Activated T-helper 17 cell treated with anti-CD3 and anti-CD28 coated beads, Interleukin-2, amount 50 U/mL, for 72 hours (primary cell): ENCODE results near the gene AGBL4. TPM values are rescaled to one million over a fixed set of nuclear protein-coding genes. Genes with fewer than 3 reads are reported as not detected.

Experiments
- ATAC-seq: fragments of 150-1000 bp; cut with Tn5 transposase; replicated peaks from 2 replicates; pipeline ENCODE4 v1.10.0; 2021; ENCODE audit warnings: mild to moderate bottlenecking, moderate library complexity
- H3K27ac Mint-ChIP-seq: one replicate; pipeline ENCODE4 v1.8.0; 2022; ENCODE audit warnings: mixed read lengths
- H3K27me3 Mint-ChIP-seq: one replicate; pipeline ENCODE4 v1.8.0; 2022; ENCODE audit warnings: mixed read lengths
- H3K36me3 Mint-ChIP-seq: one replicate; pipeline ENCODE4 v1.8.0; 2022; ENCODE audit warnings: low read depth, mild to moderate bottlenecking, mixed read lengths
- H3K4me1 Mint-ChIP-seq: one replicate; pipeline ENCODE4 v1.8.0; 2022; ENCODE audit warnings: mixed read lengths
- H3K4me3 Mint-ChIP-seq: one replicate; pipeline ENCODE4 v1.8.0; 2022; ENCODE audit warnings: mild to moderate bottlenecking, mixed read lengths
- H3K9me3 Mint-ChIP-seq: one replicate; pipeline ENCODE4 v1.8.0; 2022; ENCODE audit warnings: mixed read lengths
- total RNA-seq, 2 donors: library from RNA; stranded (reverse); gene quantifications; one replicate each; pipeline ENCODE4 v1.2.3, GENCODE V29; 2022

Gene AGBL4
- total RNA-seq, 2 donors from 2014 or later = not detected

DNA sequence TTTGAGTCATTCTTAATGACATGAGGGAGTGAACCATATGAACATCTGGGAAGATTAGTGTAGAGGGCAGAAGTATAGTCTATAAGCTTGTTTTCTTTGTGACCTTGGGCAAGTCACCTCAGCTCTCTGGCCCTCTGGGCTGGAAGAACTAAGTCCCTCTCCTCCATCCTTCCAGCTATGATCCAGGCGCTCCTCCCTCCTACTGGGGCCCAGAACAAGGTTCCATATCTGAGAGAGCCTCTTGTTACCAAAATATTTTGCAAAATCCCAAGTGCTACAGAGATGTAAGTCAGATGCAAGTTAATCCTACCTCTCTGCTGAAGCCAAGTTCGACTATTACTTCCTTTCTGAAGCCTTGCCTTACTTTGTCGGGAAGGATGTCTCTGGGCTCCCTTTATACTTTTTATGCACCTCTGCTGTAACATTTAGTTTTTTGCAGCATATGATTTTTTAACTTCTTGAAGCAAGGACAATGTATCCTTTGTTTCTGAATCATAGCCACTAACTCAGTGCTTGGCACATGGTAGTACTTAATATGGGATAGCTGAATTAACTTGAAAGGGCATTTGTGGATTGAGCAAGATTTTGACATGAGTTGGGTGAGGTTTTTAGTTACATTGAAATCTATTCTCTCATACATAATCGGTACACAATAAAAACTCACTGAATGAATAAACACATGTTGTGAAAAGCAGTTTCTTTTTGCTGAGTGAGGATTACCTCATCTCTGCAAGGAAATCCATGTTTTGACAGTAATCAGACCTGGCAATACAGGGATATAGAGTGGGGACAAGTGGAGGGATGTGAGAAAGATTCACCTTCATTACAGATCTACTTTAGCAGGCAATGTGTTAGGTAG lies 1192.4 kb downstream of the AGBL4 start:
- Mint-ChIP-seq H3K9me3 (peaks cover 8% of the 10 kb centered on the region), H3K27me3 (peaks cover 20% of the 10 kb centered on the region), H3K27ac (no peak overlapping the region), H3K4me1 (no peaks in the 10 kb centered on the region), H3K4me3 (no peak overlapping the region), H3K36me3 (no peaks in the 10 kb centered on the region)
- no peak for ATAC-seq

DNA sequence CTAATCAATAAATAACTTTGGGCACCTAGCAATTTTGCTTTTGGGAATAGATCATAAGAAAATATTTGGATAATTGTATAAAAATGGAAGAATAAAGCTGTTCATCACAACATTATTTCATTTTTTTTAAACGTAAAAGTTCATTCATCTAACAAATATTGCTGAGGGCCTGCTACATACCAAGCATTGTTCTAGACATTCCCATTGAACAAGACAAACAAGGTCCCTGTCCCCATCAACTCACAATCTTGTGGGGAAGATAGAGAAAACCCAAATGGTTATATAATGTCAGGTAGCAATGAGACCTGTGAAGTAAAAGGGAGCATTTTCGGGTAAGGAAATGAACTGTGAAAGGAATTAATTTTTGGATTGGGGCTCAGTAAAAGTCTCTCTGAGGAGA lies 1193.0 kb downstream of the AGBL4 start:
- no peak overlapping the region for H3K27ac Mint-ChIP-seq
- H3K27me3 Mint-ChIP-seq = peaks cover 17% of the 10 kb centered on the region

DNA sequence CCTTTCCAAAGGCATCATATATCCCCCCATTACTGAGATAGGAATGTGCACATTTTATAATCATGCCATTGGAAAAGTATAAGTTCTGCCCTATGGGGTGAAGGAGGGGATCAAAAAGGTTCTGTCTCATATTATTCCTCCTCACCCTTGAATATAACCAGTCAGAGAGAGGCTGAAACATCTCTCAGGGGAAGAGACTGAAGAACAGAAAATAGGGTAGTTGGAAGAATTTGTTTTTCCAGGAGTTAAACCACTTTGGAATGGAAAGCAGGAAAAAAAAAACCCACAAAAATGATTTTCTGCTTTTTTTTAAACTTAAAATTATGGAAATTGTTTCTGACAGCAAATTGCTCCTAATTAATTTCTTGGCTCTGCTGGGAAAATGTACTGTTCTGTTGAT lies 1194.3 kb downstream of the AGBL4 start:
- peaks cover 11% of the 10 kb centered on the region for H3K27me3 Mint-ChIP-seq
- no peak overlapping the region for H3K4me3 Mint-ChIP-seq
- no peaks in the 10 kb centered on the region for H3K4me1 Mint-ChIP-seq
- H3K36me3 Mint-ChIP-seq = no peaks in the 10 kb centered on the region
- no peak overlapping the region for H3K27ac Mint-ChIP-seq
- ATAC-seq = no peak
- H3K9me3 Mint-ChIP-seq = peaks cover 4% of the 10 kb centered on the region

More for the DNA sequence above, 1193.0 kb downstream of the AGBL4 start:
- Mint-ChIP-seq H3K4me3 (no peak overlapping the region), H3K4me1 (no peaks in the 10 kb centered on the region), H3K9me3 (peaks cover 6% of the 10 kb centered on the region), H3K36me3 (no peaks in the 10 kb centered on the region)
- ATAC-seq = no peak

DNA sequence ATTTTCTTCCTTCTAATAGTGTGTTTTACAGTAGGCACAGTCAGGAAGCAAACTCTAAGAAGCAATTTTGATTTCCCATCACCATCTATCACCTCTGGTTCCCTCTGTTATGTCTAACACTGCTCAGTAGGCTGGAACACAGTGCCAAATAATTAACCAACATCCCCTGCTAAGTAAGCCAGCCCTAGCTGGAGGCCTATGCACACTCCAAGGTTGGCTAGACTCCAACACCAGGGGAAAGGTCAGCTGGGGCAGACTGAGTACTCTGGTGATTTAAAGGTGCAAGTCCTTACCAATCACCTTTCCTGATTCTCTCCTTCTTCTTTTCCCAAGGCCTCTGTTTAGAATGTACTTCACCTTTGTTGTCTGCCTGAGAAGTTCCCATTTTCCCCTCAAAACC lies 1200.6 kb downstream of the AGBL4 start:
- Mint-ChIP-seq H3K27me3 (peaks cover 4% of the 10 kb centered on the region), H3K4me1 (no peaks in the 10 kb centered on the region), H3K4me3 (no peak overlapping the region), H3K9me3 (no peaks in the 10 kb centered on the region), H3K27ac (no peak overlapping the region), H3K36me3 (no peaks in the 10 kb centered on the region)
- no peak for ATAC-seq

DNA sequence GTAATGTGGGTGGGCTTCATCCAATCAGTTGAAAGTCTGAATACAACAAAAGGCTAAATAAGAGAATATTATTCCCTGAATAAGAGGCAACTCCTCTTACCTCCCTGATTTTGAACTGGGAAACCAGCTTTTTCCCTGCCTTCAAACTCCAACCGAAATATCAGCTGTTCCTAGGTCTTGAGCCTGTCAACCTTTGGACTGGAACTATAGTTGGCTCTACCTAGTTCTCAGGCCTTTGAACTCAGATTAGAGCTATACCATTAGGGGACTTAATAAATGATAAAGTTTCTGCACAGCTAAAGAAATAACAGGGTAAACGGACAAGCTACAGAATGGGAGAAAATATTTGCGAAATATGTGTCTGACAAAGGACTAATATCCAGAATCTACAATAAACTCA lies 1203.3 kb downstream of the AGBL4 start:
- H3K9me3 Mint-ChIP-seq = no peaks in the 10 kb centered on the region
- no peak overlapping the region for H3K27ac Mint-ChIP-seq
- no peaks in the 10 kb centered on the region for H3K4me1 Mint-ChIP-seq
- no peaks in the 10 kb centered on the region for H3K27me3 Mint-ChIP-seq
- no peaks in the 10 kb centered on the region for H3K36me3 Mint-ChIP-seq
- no peak overlapping the region for H3K4me3 Mint-ChIP-seq
- ATAC-seq = no peak

DNA sequence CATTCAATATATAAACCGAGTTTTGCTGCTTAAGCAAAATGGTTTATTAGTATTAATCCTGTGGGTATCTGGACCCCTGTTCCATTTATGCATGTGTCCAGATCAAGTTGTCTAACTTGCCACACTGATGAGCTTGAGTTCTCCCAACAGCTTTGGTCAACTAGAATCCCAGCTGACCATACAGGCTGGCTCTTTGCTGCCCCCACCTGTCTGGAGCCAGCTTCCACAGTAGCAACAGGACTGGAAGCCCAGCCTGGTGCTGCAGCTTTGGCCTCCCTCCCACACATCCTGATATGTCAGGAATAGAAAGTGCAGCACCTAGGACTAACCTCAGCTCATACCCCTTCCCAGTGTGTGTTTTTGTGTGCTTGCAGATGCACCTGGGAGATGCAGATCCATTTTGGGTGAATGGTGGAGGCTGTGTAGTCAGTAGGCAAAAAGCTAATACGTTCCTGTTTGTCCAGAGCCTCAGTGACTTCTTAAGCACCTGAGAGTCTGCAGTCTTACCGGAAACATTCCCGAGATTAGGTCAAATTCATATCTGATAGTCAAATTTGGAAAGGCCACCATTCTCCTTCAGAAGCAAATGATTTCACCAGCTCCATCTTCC lies 1206.1 kb downstream of the AGBL4 start:
- Mint-ChIP-seq H3K9me3 (no peaks in the 10 kb centered on the region), H3K27ac (no peak overlapping the region), H3K4me1 (no peaks in the 10 kb centered on the region), H3K36me3 (no peaks in the 10 kb centered on the region), H3K4me3 (no peak overlapping the region), H3K27me3 (peaks cover 3% of the 10 kb centered on the region)
- no peak for ATAC-seq

DNA sequence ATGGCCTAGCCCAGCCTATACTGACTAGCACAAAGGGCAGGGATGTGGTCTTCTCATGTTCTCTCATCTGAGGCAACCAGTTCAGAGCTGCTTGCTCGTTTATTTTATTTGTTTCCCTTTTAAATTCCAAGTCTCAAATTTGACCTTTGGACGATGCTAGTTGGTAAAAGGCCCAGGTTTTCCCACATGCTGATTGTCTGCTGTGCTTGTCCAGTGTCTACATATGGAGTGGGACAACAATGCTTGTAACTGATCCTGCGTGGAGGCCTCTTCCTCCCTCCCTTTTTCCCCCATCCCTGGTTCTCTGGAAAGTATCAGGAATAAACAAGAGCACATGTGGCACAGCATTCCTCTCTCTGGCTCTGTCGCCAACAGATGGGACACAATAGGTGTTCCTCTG lies 1213.0 kb downstream of the AGBL4 start:
- no peak overlapping the region for H3K4me3 Mint-ChIP-seq
- H3K27ac Mint-ChIP-seq = no peak overlapping the region
- peaks cover 16% of the 10 kb centered on the region for H3K27me3 Mint-ChIP-seq
- no peak for ATAC-seq
- peaks cover 8% of the 10 kb centered on the region for H3K9me3 Mint-ChIP-seq
- no peaks in the 10 kb centered on the region for H3K4me1 Mint-ChIP-seq
- no peaks in the 10 kb centered on the region for H3K36me3 Mint-ChIP-seq

DNA sequence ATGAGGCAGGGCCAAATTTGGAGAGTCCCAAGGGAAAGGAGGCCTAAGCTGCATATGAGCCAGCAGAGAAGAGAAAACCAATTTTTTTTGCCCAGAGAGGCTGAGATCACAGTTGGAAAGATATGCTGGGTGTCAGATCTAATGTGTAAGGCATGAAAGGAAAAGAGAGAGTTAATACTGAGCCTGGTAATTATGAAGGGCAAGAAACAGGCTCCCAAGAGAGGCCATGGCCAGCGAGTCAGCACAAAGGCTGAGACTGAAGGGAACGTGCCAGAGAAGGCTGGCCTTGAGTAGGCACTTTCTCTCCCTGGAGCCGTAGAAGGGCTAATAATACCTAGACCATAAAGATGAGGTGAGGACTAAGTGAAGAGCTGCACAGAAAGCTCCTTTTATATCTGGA lies 1215.3 kb downstream of the AGBL4 start:
- H3K4me3 Mint-ChIP-seq = no peak overlapping the region
- H3K36me3 Mint-ChIP-seq = no peaks in the 10 kb centered on the region
- H3K9me3 Mint-ChIP-seq = peaks cover 8% of the 10 kb centered on the region
- peaks cover 23% of the 10 kb centered on the region for H3K27me3 Mint-ChIP-seq
- ATAC-seq = no peak
- H3K27ac Mint-ChIP-seq = no peak overlapping the region
- H3K4me1 Mint-ChIP-seq = no peaks in the 10 kb centered on the region

DNA sequence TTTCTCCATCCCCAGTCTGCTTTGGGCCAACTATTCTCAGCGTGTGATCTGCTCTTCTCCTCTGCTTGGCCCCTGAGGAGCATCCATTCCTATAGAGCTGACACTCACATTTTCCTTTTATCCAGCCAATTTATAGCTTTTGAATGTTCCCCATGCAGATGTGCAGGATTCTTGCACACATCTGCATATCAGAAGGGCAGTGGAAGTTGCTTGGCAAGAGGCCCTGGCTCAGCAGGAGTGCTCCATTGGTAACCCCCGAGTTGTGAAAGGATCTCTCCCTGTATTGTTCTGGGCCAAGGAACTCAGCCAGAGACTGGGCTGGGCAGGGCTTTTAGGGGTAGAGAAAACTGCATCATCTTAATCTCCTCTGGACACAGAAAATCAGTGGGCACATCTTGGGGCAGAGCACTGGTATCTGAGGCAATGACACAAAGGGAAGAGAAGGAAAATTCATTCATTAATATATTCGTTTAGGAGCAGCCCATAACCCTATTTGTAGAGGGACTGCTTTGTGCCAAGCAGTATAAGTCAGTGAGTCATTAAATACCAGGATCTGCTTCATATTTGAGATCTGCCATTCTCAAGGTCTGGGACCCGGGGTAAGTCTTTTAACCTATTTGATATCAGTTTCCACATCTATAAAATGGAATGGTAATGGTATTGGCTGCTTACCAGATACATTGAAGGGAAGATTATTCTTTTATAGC lies 1216.0 kb downstream of the AGBL4 start:
- no peak for ATAC-seq
- Mint-ChIP-seq H3K36me3 (no peaks in the 10 kb centered on the region), H3K4me1 (no peaks in the 10 kb centered on the region), H3K27ac (no peak overlapping the region), H3K4me3 (no peak overlapping the region), H3K9me3 (peaks cover 8% of the 10 kb centered on the region), H3K27me3 (peaks cover 23% of the 10 kb centered on the region)

DNA sequence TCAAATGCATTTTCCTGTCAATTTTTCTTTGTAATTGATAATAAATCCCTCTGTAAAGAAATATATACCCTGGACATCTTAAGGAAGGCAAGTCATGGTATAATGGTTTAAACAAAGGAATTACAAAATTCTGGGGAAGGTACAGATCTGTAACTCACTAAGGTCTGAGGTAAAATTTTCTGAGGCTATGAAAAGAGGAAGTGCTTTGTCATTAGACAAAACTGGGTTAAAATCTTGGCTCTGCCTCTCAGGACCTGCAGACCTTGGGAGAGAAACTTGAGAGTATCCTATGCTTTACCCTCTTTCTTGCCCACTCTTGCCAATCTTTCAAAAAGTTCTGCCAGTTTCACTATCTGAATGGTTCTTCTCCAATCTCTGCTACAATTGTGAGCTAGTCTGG lies 1220.3 kb downstream of the AGBL4 start:
- Mint-ChIP-seq H3K27me3 (peaks cover 25% of the 10 kb centered on the region), H3K4me1 (no peaks in the 10 kb centered on the region), H3K9me3 (peaks cover 7% of the 10 kb centered on the region), H3K36me3 (no peaks in the 10 kb centered on the region), H3K4me3 (no peak overlapping the region), H3K27ac (no peak overlapping the region)
- no peak for ATAC-seq

DNA sequence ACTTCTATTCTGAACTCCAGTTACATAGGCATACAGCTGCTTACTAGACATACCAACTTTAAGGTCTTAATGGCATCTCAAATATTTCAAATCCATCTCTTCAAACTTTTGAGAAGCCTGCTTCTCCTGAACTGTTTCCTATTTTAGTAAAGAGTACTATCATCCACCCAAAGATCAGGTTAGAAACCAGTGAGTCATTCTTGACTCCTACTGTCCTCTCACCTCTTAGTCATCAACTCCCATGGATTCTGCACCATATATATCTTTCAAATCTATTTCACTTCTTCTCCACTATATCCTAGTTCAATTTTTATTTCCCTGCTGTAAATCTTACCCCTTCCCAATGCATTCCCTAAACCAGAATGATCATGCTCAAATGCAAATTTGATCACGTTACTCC lies 1228.9 kb downstream of the AGBL4 start:
- Mint-ChIP-seq H3K36me3 (no peaks in the 10 kb centered on the region), H3K9me3 (no peaks in the 10 kb centered on the region), H3K4me3 (no peak overlapping the region), H3K27me3 (peaks cover 7% of the 10 kb centered on the region), H3K4me1 (no peaks in the 10 kb centered on the region), H3K27ac (no peak overlapping the region)
- ATAC-seq = peak; percentile 64

DNA sequence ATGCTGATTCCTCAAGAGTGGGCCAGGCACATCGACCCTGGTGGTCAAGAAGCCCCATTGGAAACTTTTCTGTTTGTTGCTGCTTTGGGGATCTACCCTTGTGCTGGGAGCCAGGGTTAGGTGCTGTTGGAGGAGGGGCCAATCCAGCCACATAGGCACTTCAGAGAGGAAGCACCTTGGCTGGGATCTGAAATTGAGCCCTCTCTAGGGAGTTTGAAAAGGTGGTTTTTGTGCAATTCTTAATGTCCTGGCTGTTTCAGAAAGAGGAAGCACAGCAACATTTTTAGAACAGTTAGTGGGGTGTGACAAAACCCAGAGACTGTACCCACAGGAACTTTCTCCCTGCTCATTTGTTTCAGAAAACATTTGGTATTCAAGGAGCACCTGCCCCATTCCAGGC lies 1229.9 kb downstream of the AGBL4 start:
- no peaks in the 10 kb centered on the region for H3K4me1 Mint-ChIP-seq
- H3K36me3 Mint-ChIP-seq = no peaks in the 10 kb centered on the region
- H3K27ac Mint-ChIP-seq = no peak overlapping the region
- H3K9me3 Mint-ChIP-seq = no peaks in the 10 kb centered on the region
- H3K4me3 Mint-ChIP-seq = no peak overlapping the region
- H3K27me3 Mint-ChIP-seq = peaks cover 7% of the 10 kb centered on the region
- no peak for ATAC-seq

DNA sequence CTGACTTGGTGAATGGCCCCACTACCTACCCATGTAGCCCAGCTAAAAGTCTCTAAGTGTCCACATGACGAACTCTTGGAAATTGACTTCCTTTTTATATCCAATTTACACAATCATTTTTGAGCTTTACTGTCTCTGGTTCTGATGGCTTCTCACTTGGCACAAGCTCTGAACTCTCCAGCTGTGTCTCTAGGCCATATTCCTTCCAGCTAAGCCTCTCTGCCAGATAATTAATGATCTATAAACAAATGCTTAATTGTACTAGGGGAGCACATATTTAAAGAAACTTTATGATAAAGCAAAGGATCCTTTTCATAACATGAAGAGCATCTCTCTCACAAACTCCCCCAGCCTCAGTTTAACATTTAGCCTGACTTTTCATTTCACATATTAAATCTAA lies 1230.8 kb downstream of the AGBL4 start:
- Mint-ChIP-seq H3K36me3 (no peaks in the 10 kb centered on the region), H3K9me3 (no peaks in the 10 kb centered on the region), H3K4me3 (no peak overlapping the region), H3K27me3 (peaks cover 3% of the 10 kb centered on the region), H3K27ac (no peak overlapping the region), H3K4me1 (no peaks in the 10 kb centered on the region)
- ATAC-seq = no peak

DNA sequence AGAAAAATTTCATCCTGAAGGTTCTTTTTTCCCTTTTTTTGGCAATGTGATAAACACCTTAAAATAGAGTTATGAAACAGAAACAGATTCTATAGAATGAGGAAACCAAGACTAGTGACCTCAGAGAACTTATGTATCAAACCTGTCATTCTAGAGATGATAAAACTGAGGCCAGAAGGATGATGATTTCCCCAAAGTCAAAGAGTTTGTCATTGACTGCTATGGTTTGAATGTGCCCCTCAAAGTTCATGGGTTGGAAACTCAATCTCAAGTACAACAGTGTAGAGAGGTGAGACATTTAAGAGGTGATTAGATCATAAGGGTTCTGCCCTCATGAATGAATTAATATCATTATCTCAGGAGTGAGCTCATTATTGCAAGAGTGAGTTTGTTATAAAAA lies 1233.4 kb downstream of the AGBL4 start:
- ATAC-seq = peak; percentile 57
- Mint-ChIP-seq H3K9me3 (no peaks in the 10 kb centered on the region), H3K27ac (no peak overlapping the region)

DNA sequence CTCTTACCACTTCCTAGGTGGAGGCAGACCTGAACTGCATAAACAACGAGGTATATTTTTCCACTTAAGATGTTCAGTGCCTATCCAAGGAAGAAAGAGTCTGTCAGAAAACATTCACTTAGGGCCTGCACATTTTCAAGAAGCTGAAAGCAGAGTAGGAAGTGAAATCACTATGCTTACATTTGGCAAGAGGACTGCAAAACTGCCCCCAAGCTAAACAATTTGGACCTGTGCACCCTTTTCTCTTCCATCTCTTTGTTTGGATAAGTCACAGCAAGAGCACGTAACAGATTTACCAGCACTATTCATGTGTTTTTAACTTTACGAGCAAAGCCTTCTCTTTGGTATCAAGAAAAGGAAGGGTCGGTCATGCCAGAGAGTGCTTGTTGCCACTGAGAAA lies 1233.9 kb downstream of the AGBL4 start:
- peaks cover 3% of the 10 kb centered on the region for H3K27me3 Mint-ChIP-seq
- no peak overlapping the region for H3K4me3 Mint-ChIP-seq
- no peaks in the 10 kb centered on the region for H3K4me1 Mint-ChIP-seq
- no peaks in the 10 kb centered on the region for H3K9me3 Mint-ChIP-seq
- ATAC-seq = no peak
- no peaks in the 10 kb centered on the region for H3K36me3 Mint-ChIP-seq
- no peak overlapping the region for H3K27ac Mint-ChIP-seq

More for the DNA sequence above, 1233.4 kb downstream of the AGBL4 start:
- Mint-ChIP-seq H3K27me3 (peaks cover 3% of the 10 kb centered on the region), H3K4me3 (no peak overlapping the region), H3K4me1 (no peaks in the 10 kb centered on the region), H3K36me3 (no peaks in the 10 kb centered on the region)
